Measurements from ENCODE around the gene NIPBL.

- no peak for TF ChIP-seq CTCF (IDR thresholded peaks at IDR 0.05)
- TF ChIP-seq POLR2AphosphoS5 (IDR thresholded peaks at IDR 0.05): no peak
- TF ChIP-seq POLR2A (IDR thresholded peaks at IDR 0.05): no peak
Observed at GRCh38 chr5:36902353-36902752, 25.8 kb downstream of the NIPBL start.

All from breast epithelium (tissue), 3 donors.